BLaER1 treated with 17β-estradiol and CSF1 and Interleukin-3, amounts not matched to agents 10 nM and 100 nM (cell line): ENCODE measurements around the gene AIFM2.

Experiments
- H3K27ac ChIP-seq, 11 experiments: shearing (Covaris generic); formaldehyde crosslinking; 2 replicates each; pipeline ENCODE4 v1.8.1; 2022
- H3K27me3 ChIP-seq, 11 experiments: shearing (Covaris generic); formaldehyde crosslinking; 2 replicates each; pipeline ENCODE4 v1.8.1; 2022
- H3K36me3 ChIP-seq, 11 experiments: shearing (Covaris generic); formaldehyde crosslinking; 2 replicates each; pipeline ENCODE4 v1.8.1; 2022
- H3K4me1 ChIP-seq, 10 experiments: shearing (Covaris generic); formaldehyde crosslinking; 2 replicates each; pipeline ENCODE4 v1.8.1; 2022
- H3K4me2 ChIP-seq, 11 experiments: shearing (Covaris generic); formaldehyde crosslinking; 2 replicates each; pipeline ENCODE4 v1.8.1; 2022
- H3K4me3 ChIP-seq, 10 experiments: shearing (Covaris generic); formaldehyde crosslinking; 2 replicates each; pipeline ENCODE4 v1.8.1; 2022
- H3K9ac ChIP-seq, 11 experiments: shearing (Covaris generic); formaldehyde crosslinking; 2 replicates each; pipeline ENCODE4 v1.8.1; 2022
- H3K9me3 ChIP-seq, 11 experiments: shearing (Covaris generic); formaldehyde crosslinking; replicated peaks in 1 of 11; 2 replicates each; pipeline ENCODE4 v1.8.1; 2022
- H4K20me1 ChIP-seq, 11 experiments: shearing (Covaris generic); formaldehyde crosslinking; 2 replicates each; pipeline ENCODE4 v1.8.1; 2022
- Cebpa-rat ChIP-seq, 11 experiments: shearing (Covaris generic); IDR thresholded peaks; 2 replicates each; pipeline ENCODE4 v1.8.1; 2022

AIFM2 gene

GRCh38 chr10:70144372-70145110 lies 11.9 kb upstream of the AIFM2 start:
- H3K9ac ChIP-seq, result peak overlapping the region; percentile 79 to 92 (median 87); a peak in 21 of 22 replicates
- peak overlapping the region in 8 of 11 experiments; percentile 85 to 94 (median 88); a peak in 17 of 22 replicates for H3K27ac ChIP-seq
- peak overlapping the region; percentile 62 to 78 (median 70); a peak in 19 of 20 replicates for H3K4me3 ChIP-seq
- H4K20me1 ChIP-seq, result peaks cover 0 to 46% (median 25%) of the 10 kb centered on the region in 11 experiments; a peak in 13 of 22 replicates
- H3K4me2 ChIP-seq, result peak overlapping the region; percentile 86 to 100 (median 96)
- H3K27me3 ChIP-seq, result no peaks in the 10 kb centered on the region
- peaks cover 13 to 32% (median 20%) of the 10 kb centered on the region in 11 experiments; a peak in 21 of 22 replicates for H3K36me3 ChIP-seq
- peaks cover 27 to 40% (median 34%) of the 10 kb centered on the region in 10 experiments for H3K4me1 ChIP-seq
- no peak for TF ChIP-seq Cebpa-rat (IDR thresholded peaks at IDR 0.05)
- no peaks in the 10 kb centered on the region for H3K9me3 ChIP-seq

GRCh38 chr10:70142555-70142954 lies 9.9 kb upstream of the AIFM2 start:
- H3K4me1 ChIP-seq, result peaks cover 18 to 35% (median 23%) of the 10 kb centered on the region in 10 experiments
- H3K4me3 ChIP-seq, result no peak overlapping the region

DNA sequence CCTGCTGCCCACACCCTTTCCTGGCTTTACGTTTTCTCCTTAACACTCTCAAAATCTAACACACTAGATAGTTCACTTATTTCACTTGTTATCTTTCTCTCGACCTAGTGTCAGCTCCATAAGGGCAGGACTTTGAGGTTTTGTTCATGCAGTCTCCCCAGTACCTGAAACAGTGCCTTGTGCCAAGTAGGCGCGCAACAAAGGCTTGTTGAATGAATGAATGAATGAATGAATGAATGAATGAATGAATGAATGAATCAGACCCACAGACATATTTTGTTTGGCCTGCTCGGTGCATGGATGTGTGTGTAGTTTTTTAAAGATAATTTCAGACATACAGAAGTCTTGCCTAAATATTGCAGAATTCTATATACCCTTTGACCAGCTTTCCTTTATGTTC lies 7.7 kb upstream of the AIFM2 start:
- Histone ChIP-seq H3K4me2 (no peak overlapping the region), H3K36me3 (peaks cover 0 to 25% (median 17%) of the 10 kb centered on the region in 11 experiments; a peak in 15 of 22 replicates), H3K4me3 (no peak overlapping the region), H3K27me3 (no peaks in the 10 kb centered on the region), H3K4me1 (peaks cover 12 to 27% (median 17%) of the 10 kb centered on the region in 10 experiments), H3K9ac (no peak overlapping the region), H3K27ac (no peak overlapping the region), H3K9me3 (no peaks in the 10 kb centered on the region), H4K20me1 (peaks cover 0 to 24% (median 5%) of the 10 kb centered on the region in 11 experiments; a peak in 4 of 22 replicates)
- no peak for TF ChIP-seq Cebpa-rat (IDR thresholded peaks at IDR 0.05)

More at GRCh38 chr10:70142555-70142954, 9.9 kb upstream of the AIFM2 start:
- Histone ChIP-seq H3K9ac (no peak overlapping the region), H3K27me3 (no peaks in the 10 kb centered on the region), H4K20me1 (peaks cover 0 to 27% (median 10%) of the 10 kb centered on the region in 11 experiments; a peak in 10 of 22 replicates), H3K27ac (no peak overlapping the region), H3K9me3 (no peaks in the 10 kb centered on the region), H3K36me3 (peaks cover 0 to 25% (median 17%) of the 10 kb centered on the region in 11 experiments; a peak in 15 of 22 replicates), H3K4me2 (no peak overlapping the region)
- no peak for TF ChIP-seq Cebpa-rat (IDR thresholded peaks at IDR 0.05)

GRCh38 chr10:70139997-70140250 lies 7.3 kb upstream of the AIFM2 start:
- Histone ChIP-seq H3K9ac (no peak overlapping the region), H3K9me3 (no peaks in the 10 kb centered on the region), H4K20me1 (peaks cover 0 to 21% (median 3%) of the 10 kb centered on the region in 11 experiments; a peak in 4 of 22 replicates), H3K27ac (no peak overlapping the region), H3K4me1 (peaks cover 8 to 24% (median 13%) of the 10 kb centered on the region in 10 experiments), H3K36me3 (peaks cover 0 to 25% (median 17%) of the 10 kb centered on the region in 11 experiments; a peak in 15 of 22 replicates), H3K4me2 (no peak overlapping the region), H3K27me3 (no peaks in the 10 kb centered on the region), H3K4me3 (no peak overlapping the region)
- no peak for TF ChIP-seq Cebpa-rat (IDR thresholded peaks at IDR 0.05)

DNA sequence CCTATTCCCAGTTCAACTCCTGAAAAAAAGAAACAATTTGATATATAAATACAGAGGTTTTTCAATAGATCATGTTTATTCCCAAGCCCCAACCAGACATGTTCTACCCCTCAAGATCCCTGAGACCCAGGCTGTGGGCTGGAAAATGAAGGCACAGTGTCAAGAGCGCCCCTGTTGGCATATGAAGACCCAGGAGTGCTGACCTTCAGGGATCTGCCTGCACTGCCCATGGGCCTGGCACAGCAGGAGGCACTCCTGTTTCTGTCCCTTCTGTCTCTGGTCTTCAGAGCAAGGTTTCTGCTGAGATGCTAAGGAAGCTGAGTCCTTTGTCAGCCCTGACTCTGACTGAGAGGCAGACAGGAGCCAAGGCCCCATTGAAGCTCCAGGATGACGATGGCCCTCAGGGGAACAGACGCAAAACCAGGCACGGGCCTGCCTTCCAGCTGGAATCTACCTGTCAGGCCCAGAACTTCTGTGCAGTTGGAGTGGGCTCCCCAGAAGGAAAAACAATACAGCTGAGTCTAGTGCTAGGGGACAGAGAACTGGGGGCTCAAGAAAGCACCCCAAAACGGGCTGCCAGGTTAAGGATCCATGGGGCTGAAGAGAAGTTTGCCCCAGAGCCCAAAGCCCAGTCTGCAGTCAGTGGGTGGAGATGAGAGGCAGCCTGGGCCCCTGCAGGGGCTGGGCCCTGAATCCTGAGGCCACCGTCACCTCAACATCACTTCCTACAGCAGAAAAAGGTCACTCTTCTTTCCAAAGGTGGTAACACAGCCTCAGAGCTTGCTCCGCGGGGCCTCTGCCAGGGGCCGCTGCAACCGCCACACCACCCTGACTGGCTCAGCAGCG lies 6.7 kb upstream of the AIFM2 start:
- Histone ChIP-seq H3K36me3 (peaks cover 0 to 25% (median 17%) of the 10 kb centered on the region in 11 experiments; a peak in 15 of 22 replicates), H3K4me2 (no peak overlapping the region), H4K20me1 (peaks cover 0 to 18% (median 1%) of the 10 kb centered on the region in 11 experiments; a peak in 3 of 22 replicates), H3K27me3 (no peaks in the 10 kb centered on the region), H3K9me3 (no peaks in the 10 kb centered on the region), H3K27ac (no peak overlapping the region), H3K4me1 (peaks cover 3 to 18% (median 7%) of the 10 kb centered on the region in 10 experiments; a peak in 18 of 20 replicates), H3K9ac (no peak overlapping the region), H3K4me3 (no peak overlapping the region)
- TF ChIP-seq Cebpa-rat (IDR thresholded peaks at IDR 0.05), result no peak

DNA sequence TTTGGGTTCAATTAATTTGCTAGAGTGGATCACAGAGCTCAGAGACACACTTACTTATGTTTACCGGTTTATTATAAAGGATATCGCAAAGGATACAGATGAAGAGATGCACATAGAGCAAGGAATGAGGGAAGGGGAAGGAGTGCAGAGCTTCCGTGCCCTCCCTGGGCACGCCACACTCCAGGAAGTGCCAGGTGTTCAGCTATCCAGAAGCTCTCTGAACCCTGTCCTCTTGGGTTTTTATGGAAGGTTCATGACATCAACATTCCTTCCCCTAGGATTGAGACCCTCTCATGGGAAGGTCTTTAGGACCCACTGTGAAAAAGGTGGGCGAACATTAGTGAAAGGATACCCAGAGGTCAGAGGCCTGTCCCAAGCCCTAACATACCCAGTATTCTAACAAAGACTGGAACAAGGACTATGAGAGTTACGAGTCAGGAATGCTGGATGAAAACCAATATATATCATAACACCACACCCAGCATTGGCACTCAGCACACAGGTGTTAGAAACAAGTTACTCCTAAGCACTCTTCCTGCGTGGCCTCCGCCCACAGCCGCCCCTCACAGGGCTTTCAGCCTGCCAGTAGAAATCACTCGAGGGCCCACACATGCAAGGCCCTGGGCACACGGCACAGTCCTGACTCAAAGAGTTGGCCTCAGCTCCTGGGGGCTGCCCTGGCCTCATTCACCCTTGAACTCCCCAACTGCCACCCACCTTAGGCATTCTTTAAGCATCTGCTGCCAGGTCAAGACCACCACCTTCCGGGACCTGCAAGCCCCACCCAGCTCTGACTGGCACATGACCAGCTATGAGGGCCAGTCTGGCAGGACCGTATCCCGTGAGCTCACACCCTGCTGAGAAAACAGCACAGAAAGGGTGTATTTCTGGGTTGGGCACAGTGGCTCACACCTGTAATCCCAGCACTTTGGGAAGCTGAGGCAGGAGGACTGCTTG lies 5.6 kb upstream of the AIFM2 start:
- H3K4me3 ChIP-seq, result no peak overlapping the region
- H4K20me1 ChIP-seq, result peaks cover 0 to 6% (median 0%) of the 10 kb centered on the region in 11 experiments; a peak in 2 of 22 replicates
- no peak for TF ChIP-seq Cebpa-rat (IDR thresholded peaks at IDR 0.05)
- no peak overlapping the region for H3K9ac ChIP-seq
- peaks cover 0 to 25% (median 17%) of the 10 kb centered on the region in 11 experiments; a peak in 15 of 22 replicates for H3K36me3 ChIP-seq
- peaks cover 0 to 6% (median 3%) of the 10 kb centered on the region in 11 experiments; a peak in 8 of 22 replicates for H3K27me3 ChIP-seq
- H3K4me1 ChIP-seq, result peaks cover 0 to 15% (median 9%) of the 10 kb centered on the region in 10 experiments; a peak in 11 of 20 replicates
- H3K9me3 ChIP-seq, result no peaks in the 10 kb centered on the region
- no peak overlapping the region for H3K27ac ChIP-seq
- H3K4me2 ChIP-seq, result no peak overlapping the region

DNA sequence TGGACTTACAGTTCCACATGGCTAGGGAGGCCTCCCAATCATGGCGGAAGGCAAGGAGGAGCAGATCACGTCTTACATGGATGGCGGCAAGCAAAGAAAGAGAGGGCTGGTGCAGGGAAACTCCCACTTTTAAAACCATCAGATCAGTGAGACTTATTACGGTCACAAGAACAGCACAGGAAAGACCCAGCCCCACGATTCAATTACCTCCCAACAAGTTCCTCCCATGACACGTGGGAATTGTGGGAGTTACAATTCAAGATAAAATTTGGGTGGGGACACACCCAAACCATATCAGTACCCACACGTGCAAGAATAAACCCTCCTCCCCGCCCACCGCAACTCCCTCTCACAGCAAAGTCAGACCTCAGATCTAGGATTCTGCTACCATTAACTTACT lies 4.5 kb upstream of the AIFM2 start:
- H3K4me1 ChIP-seq, result peaks cover 7 to 26% (median 15%) of the 10 kb centered on the region in 10 experiments; a peak in 19 of 20 replicates
- H3K9ac ChIP-seq, result no peak overlapping the region
- TF ChIP-seq Cebpa-rat (IDR thresholded peaks at IDR 0.05), result no peak
- no peaks in the 10 kb centered on the region; a peak in 1 of 22 replicates for H4K20me1 ChIP-seq
- no peak overlapping the region for H3K4me3 ChIP-seq
- H3K27me3 ChIP-seq, result peaks cover 0 to 17% (median 13%) of the 10 kb centered on the region in 11 experiments; a peak in 17 of 22 replicates
- H3K4me2 ChIP-seq, result 0 out of 22 replicates have a peak overlapping the region, but pooled peaks of 2 of the 11 experiments have one; percentile 4 to 18
- H3K27ac ChIP-seq, result no peak overlapping the region
- H3K9me3 ChIP-seq, result no peaks in the 10 kb centered on the region
- peaks cover 0 to 25% (median 17%) of the 10 kb centered on the region in 11 experiments; a peak in 15 of 22 replicates for H3K36me3 ChIP-seq

GRCh38 chr10:70135684-70136083 lies 3.1 kb upstream of the AIFM2 start:
- Histone ChIP-seq H3K4me1 (peaks cover 22 to 40% (median 30%) of the 10 kb centered on the region in 10 experiments), H3K9me3 (no peaks in the 10 kb centered on the region), H3K36me3 (peaks cover 0 to 25% (median 17%) of the 10 kb centered on the region in 11 experiments; a peak in 15 of 22 replicates), H3K4me3 (no peak overlapping the region), H3K9ac (no peak overlapping the region), H3K4me2 (no peak overlapping the region), H3K27ac (no peak overlapping the region), H3K27me3 (peaks cover 0 to 29% (median 25%) of the 10 kb centered on the region in 11 experiments; a peak in 17 of 22 replicates), H4K20me1 (no peaks in the 10 kb centered on the region; a peak in 1 of 22 replicates)
- no peak for TF ChIP-seq Cebpa-rat (IDR thresholded peaks at IDR 0.05)
